Measurements from ENCODE around the gene ARHGEF33. TPM values are rescaled to one million over a fixed set of nuclear protein-coding genes. Genes with fewer than 3 reads are reported as not detected.

Gene ARHGEF33
- total and polyA plus RNA-seq, 12 donors, result 0.06 to 0.99 (median 0.41) TPM

GRCh38 chr2:38978296-38978903 lies 88.7 kb downstream of the ARHGEF33 start:
- ATAC-seq (no peak), DNase-seq (no peak)
- TF ChIP-seq CTCF (IDR thresholded peaks at IDR 0.05), result no peak
- H3K27ac ChIP-seq, result no peak overlapping the region
- no peaks in the 10 kb centered on the region for H3K27me3 ChIP-seq
- no peaks in the 10 kb centered on the region for H3K4me1 ChIP-seq
- peaks cover 0 to 33% (median 0%) of the 10 kb centered on the region in 9 donors for H3K36me3 ChIP-seq
- WGBS, 2 donors, result 80 to 83% methylated on average over 5 of the region's 5 CpGs
- H3K9me3 ChIP-seq, result no peaks in the 10 kb centered on the region
- no peak overlapping the region for H3K4me3 ChIP-seq
- intact Hi-C loops (cut with DNase I), result no loop called here

- Histone ChIP-seq H3K9me3 (no peaks in the 10 kb centered on the region), H3K4me3 (no peak overlapping the region), H3K4me1 (no peaks in the 10 kb centered on the region), H3K27ac (no peak overlapping the region), H3K36me3 (peaks cover 0 to 38% (median 3%) of the 10 kb centered on the region in 9 donors), H3K27me3 (no peaks in the 10 kb centered on the region)
- no peak for DNase-seq
- intact Hi-C loops (cut with DNase I), result no loop called here
- WGBS, 2 donors, result 94 to 98% methylated on average over 3 of the region's 3 CpGs
- no peak for ATAC-seq
- TF ChIP-seq CTCF (IDR thresholded peaks at IDR 0.05), result no peak
These were observed 89.2 kb downstream of the ARHGEF33 start for GRCh38 chr2:38978908-38979307.

GRCh38 chr2:38981003-38981669 lies 91.5 kb downstream of the ARHGEF33 start:
- ATAC-seq (no peak), DNase-seq (no peak)
- Histone ChIP-seq H3K27ac (no peak overlapping the region), H3K4me1 (no peaks in the 10 kb centered on the region), H3K27me3 (no peaks in the 10 kb centered on the region), H3K9me3 (no peaks in the 10 kb centered on the region), H3K4me3 (no peak overlapping the region), H3K36me3 (peaks cover 0 to 61% (median 24%) of the 10 kb centered on the region in 9 donors)
- TF ChIP-seq CTCF (IDR thresholded peaks at IDR 0.05), result no peak
- WGBS, 2 donors, result 94% methylated on average over 3 of the region's 3 CpGs
- intact Hi-C loops (cut with DNase I), result no loop called here

- 94 to 97% methylated on average over 8 of the region's 8 CpGs for WGBS, 2 donors
- intact Hi-C loops (cut with DNase I), result no loop called here
- H3K27me3 ChIP-seq, result no peaks in the 10 kb centered on the region
- TF ChIP-seq CTCF (IDR thresholded peaks at IDR 0.05), result no peak
- no peak overlapping the region for H3K4me3 ChIP-seq
- ATAC-seq (no peak), DNase-seq (no peak)
- H3K9me3 ChIP-seq, result no peaks in the 10 kb centered on the region
- H3K36me3 ChIP-seq, result peaks cover 0 to 68% (median 30%) of the 10 kb centered on the region in 9 donors
- no peaks in the 10 kb centered on the region for H3K4me1 ChIP-seq
- no peak overlapping the region for H3K27ac ChIP-seq
These were observed 92.1 kb downstream of the ARHGEF33 start for GRCh38 chr2:38981670-38982357.
